HEK293T (cell line): ENCODE measurements around the gene WDR73.

Source experiments
- CTCF ChIA-PET: fragments of 350-600 bp; formaldehyde crosslinking; extraction: SDS; loops from one replicate; lab custom pipeline; 2021; ENCODE audit warnings: antibody characterized with exemption, inconsistent platforms; lab: Yijun Ruan, JAX
- POLR2A ChIA-PET: fragments of 350-600 bp; formaldehyde crosslinking; extraction: SDS; loops from one replicate; lab custom pipeline; 2020; ENCODE audit warnings: antibody characterized with exemption, inconsistent platforms; lab: Yijun Ruan, JAX
- DNase-seq: peaks from one replicate; pipeline ENCODE4 v3.0.0; 2012; ENCODE audit warnings: mixed read lengths; ENCODE audit errors: extremely low spot score
- ARNT ChIP-seq: fragments of 450-650 bp; IDR thresholded peaks from 2 replicates; pipeline ENCODE4 v1.6.1; 2017; ENCODE audit warnings: mild to moderate bottlenecking
- BHLHE40 ChIP-seq: fragments of 450-650 bp; IDR thresholded peaks from 2 replicates; pipeline ENCODE4 v1.6.1; 2016; ENCODE audit warnings: mild to moderate bottlenecking, moderate library complexity, borderline replicate concordance
- CTBP1 ChIP-seq: fragments of 450-650 bp; IDR thresholded peaks from 2 replicates; pipeline ENCODE4 v1.6.1; 2016; ENCODE audit warnings: borderline replicate concordance
- ELF4 ChIP-seq: fragments of 450-650 bp; IDR thresholded peaks from 2 replicates; pipeline ENCODE4 v1.6.1; 2017; ENCODE audit warnings: antibody characterized with exemption
- FOXA1 ChIP-seq: fragments of 450-650 bp; IDR thresholded peaks from 2 replicates; pipeline ENCODE4 v1.6.1; 2016; ENCODE audit warnings: mild to moderate bottlenecking
- FOXK2 ChIP-seq: fragments of 450-650 bp; IDR thresholded peaks from 2 replicates; pipeline ENCODE4 v1.6.1; 2016; ENCODE audit warnings: mild to moderate bottlenecking
- FOXM1 ChIP-seq: fragments of 450-650 bp; IDR thresholded peaks from 2 replicates; pipeline ENCODE4 v1.6.1; 2017; ENCODE audit warnings: mild to moderate bottlenecking, borderline replicate concordance
- HDGF ChIP-seq: fragments of 450-650 bp; IDR thresholded peaks from 2 replicates; pipeline ENCODE4 v1.6.1; 2017; ENCODE audit warnings: antibody characterized with exemption, borderline replicate concordance
- L3MBTL2 ChIP-seq: fragments of 450-650 bp; conservative IDR thresholded peaks from 2 replicates; pipeline ENCODE4 v1.6.1; 2016; ENCODE audit warnings: mild to moderate bottlenecking
- LEF1 ChIP-seq: fragments of 450-650 bp; IDR thresholded peaks from 2 replicates; pipeline ENCODE4 v1.6.1; 2017; ENCODE audit warnings: mild to moderate bottlenecking, borderline replicate concordance
- NFRKB ChIP-seq: fragments of 450-650 bp; IDR thresholded peaks from 2 replicates; pipeline ENCODE4 v1.6.1; 2016; ENCODE audit warnings: mild to moderate bottlenecking, moderate library complexity
- SP1 ChIP-seq: fragments of 450-650 bp; IDR thresholded peaks from 2 replicates; pipeline ENCODE4 v1.6.1; 2017
- SUZ12 ChIP-seq: fragments of 450-650 bp; IDR thresholded peaks from 2 replicates; pipeline ENCODE4 v1.6.1; 2016; ENCODE audit warnings: mild to moderate bottlenecking
- TARDBP ChIP-seq: fragments of 450-650 bp; IDR thresholded peaks from 2 replicates; pipeline ENCODE4 v1.6.1; 2016
- ZNF384 ChIP-seq: fragments of 450-650 bp; IDR thresholded peaks from 2 replicates; pipeline ENCODE4 v1.6.1; 2016
- TF ChIP-seq, protein P1 (sequence below): fragments of 450-650 bp; IDR thresholded peaks from 2 replicates; pipeline ENCODE4 v1.6.1; 2016

WDR73 gene

DNA sequence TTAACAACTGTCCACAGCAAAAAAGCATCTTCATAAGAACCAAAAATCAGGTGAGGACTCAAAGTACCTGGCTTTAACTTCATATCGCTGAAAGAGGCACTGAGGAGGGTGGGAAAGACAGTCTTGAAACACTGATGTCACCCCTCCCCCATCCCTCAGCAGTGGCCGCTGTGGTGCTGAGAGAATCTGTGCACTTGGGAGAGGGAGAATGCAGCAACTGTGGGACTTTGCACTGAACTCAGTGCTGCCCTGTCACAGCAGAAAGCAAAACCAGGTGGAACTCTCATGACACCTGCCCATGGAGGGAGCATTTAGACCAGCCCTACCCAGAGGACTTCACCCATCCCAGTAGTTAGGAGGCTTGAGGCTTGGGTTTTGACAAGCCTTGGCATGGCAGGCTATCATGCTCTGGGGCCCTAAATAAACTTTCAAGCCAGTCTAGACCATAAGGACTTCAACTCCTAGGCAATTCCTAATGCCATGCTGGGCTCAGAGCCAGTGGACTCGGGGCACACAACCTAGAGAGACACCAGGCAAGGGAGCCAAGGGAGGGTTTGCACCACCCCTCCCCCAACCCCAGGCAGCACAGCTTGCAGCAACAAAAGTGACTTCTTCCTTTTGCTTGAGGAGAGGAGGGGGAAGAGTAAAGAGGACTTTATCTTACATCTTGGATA, 59.3 kb downstream of the WDR73 start:
- ChIA-PET CTCF (interaction anchor here (1.0 kb wide), 1 partner anchor 334 kb away, joined by 3 read pairs; no protein-coding TSS in a partner anchor), POLR2A (no interaction called here)
- TF ChIP-seq ELF4 (no peak), ARNT (no peak), CTBP1 (no peak), SUZ12 (no peak), TARDBP (no peak), SP1 (no peak), L3MBTL2 (no peak), FOXK2 (no peak), FOXA1 (no peak), FOXM1 (no peak), HDGF (no peak), LEF1 (no peak)
- TF ChIP-seq, protein P1, sequence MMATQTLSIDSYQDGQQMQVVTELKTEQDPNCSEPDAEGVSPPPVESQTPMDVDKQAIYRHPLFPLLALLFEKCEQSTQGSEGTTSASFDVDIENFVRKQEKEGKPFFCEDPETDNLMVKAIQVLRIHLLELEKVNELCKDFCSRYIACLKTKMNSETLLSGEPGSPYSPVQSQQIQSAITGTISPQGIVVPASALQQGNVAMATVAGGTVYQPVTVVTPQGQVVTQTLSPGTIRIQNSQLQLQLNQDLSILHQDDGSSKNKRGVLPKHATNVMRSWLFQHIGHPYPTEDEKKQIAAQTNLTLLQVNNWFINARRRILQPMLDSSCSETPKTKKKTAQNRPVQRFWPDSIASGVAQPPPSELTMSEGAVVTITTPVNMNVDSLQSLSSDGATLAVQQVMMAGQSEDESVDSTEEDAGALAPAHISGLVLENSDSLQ: no peak
- no peak for DNase-seq

DNA sequence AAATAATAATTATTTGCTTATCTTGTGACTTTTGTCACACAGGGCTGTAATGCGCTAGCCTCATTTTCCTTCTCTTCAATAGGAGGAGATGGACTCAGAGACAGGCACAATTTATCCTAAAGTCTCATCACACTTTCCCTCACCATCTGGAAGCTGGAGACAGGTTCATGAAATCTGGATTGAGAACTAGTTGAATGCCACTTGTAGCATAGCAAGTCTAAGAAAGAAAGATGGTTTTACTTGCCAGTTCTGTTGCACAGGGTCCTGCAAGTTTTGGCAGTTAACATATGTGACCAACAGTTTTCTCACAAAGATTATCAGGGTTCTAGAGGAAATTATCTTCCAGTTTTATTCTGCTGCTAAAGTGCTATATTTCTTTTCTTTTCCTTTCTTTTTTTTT, 62.3 kb downstream of the WDR73 start:
- CTCF ChIA-PET: interaction anchor here (0.6 kb wide), 1 partner anchor 17 kb away, joined by 4 read pairs; no protein-coding TSS in a partner anchor
- no peak for DNase-seq
- POLR2A ChIA-PET: no interaction called here
- TF ChIP-seq ARNT (no peak), CTBP1 (no peak), ELF4 (no peak), LEF1 (no peak), L3MBTL2 (no peak), SUZ12 (no peak), TARDBP (no peak), FOXK2 (no peak), NFRKB (no peak), FOXA1 (no peak)
- TF ChIP-seq, protein P1: no peak

DNA sequence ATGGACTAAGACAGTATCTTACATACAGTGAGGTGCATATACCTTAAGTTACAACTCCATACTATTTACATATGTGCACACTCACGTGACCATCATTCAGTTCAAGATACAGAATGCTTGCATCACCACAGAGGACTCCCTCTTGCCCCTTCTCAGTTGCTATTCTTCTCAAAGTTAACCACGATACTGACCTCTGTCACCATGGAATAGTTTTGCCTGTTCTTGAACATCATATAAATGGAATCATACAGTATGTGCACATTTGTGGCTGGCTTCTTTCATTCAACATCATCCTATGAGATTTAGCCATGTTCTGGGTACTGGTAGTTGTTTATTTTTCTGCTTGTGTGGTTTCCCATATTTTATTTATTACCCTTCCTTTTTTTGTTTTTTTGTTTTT, 63.7 kb downstream of the WDR73 start:
- ChIA-PET POLR2A (no interaction called here), CTCF (no interaction called here)
- no peak for DNase-seq
- TF ChIP-seq NFRKB: no peak
- TF ChIP-seq SUZ12: no peak
- TF ChIP-seq, protein P1: no peak
- no peak for TF ChIP-seq LEF1
- TF ChIP-seq TARDBP: no peak
- no peak for TF ChIP-seq FOXA1
- TF ChIP-seq FOXK2: no peak
- no peak for TF ChIP-seq ZNF384
- no peak for TF ChIP-seq BHLHE40
- no peak for TF ChIP-seq ELF4
- no peak for TF ChIP-seq HDGF
- TF ChIP-seq FOXM1: no peak
- no peak for TF ChIP-seq L3MBTL2
- no peak for TF ChIP-seq SP1
